Vagina (tissue), 2 donors: Measurements from ENCODE around the gene LCP1. TPM values are rescaled to one million over a fixed set of nuclear protein-coding genes. Genes with fewer than 3 reads are reported as not detected.
A peak's percentile ranks its signal among the peaks of the same experiment; 100 is the strongest.
"Not testable (repeated sequence)": the region's sequence is repeated elsewhere in the genome, so short reads cannot be mapped to it uniquely, and the experiment has no call there.

Experiments used
- DNase-seq, 2 donors: peaks; one replicate each; pipeline ENCODE4 v3.0.0-alpha.2; 2017; ENCODE audit errors: extremely low spot score in 2 of 2
- H3K27ac ChIP-seq: fragments of 200-600 bp; sonication (generic); one replicate; pipeline ENCODE4 v1.5.1; 2019
- H3K27me3 ChIP-seq: fragments of 200-600 bp; sonication (generic); one replicate; pipeline ENCODE4 v1.5.1; 2019
- H3K36me3 ChIP-seq, 2 donors: fragments of 200-600 bp; sonication (generic); one replicate each; pipeline ENCODE4 v1.5.1; 2017 to 2019
- H3K4me1 ChIP-seq: fragments of 200-600 bp; sonication (generic); one replicate; pipeline ENCODE4 v1.5.1; 2019
- H3K4me3 ChIP-seq, 2 donors: fragments of 200-600 bp; sonication (generic); 1 replicate in 1 of 2; 2 replicates in 1 of 2; pipeline ENCODE4 v1.5.1; 2016 to 2019
- H3K9me3 ChIP-seq: fragments of 200-600 bp; sonication (generic); one replicate; pipeline ENCODE4 v1.5.1; 2019
- CTCF ChIP-seq, 3 experiments: fragments of 450-650 bp in 2 of 3; fragments of 200-600 bp in 1 of 3; sonication (generic) in 1 of 3; IDR thresholded peaks; one replicate each; pipeline ENCODE4 v1.5.1; 2017 to 2019; ENCODE audit warnings: antibody characterized with exemption in 3 of 3, mild to moderate bottlenecking in 2 of 3, moderate library complexity in 2 of 3
- POLR2A ChIP-seq, 2 donors: fragments of 450-650 bp; IDR thresholded peaks; one replicate each; pipeline ENCODE4 v1.6.1; 2017; ENCODE audit warnings: antibody characterized with exemption in 2 of 2, mild to moderate bottlenecking in 2 of 2, moderate library complexity in 2 of 2
- POLR2AphosphoS5 ChIP-seq, 2 donors: sonication (generic); formaldehyde crosslinking; IDR thresholded peaks; one replicate each; pipeline ENCODE4 v1.9.0; 2017; ENCODE audit warnings: antibody characterized with exemption in 2 of 2, mild to moderate bottlenecking in 2 of 2, low read depth in 1 of 2; ENCODE audit not compliant: insufficient read depth in 1 of 2
- intact Hi-C: fragments of 100-400 bp; cut with DNase I; formaldehyde crosslinking; loops from one replicate; pipeline ENCODE4 v1.15.1; 2023
- total RNA-seq: library from RNA; depleted of rRNA; stranded (reverse); fragments of >200 nt; gene quantifications from one replicate; pipeline ENCODE4 v1.2.3, GENCODE V29; 2016

The LCP1 gene
- total RNA-seq, 1 donor from 2014 or later: 30.9 TPM

- Histone ChIP-seq H3K9me3 (no peaks in the 10 kb centered on the region), H3K27ac (no peak overlapping the region), H3K36me3 (no peaks in the 10 kb centered on the region), H3K27me3 (no peaks in the 10 kb centered on the region), H3K4me1 (peaks cover 11% of the 10 kb centered on the region), H3K4me3 (no peak overlapping the region)
- intact Hi-C loops: no loop called here
- TF ChIP-seq CTCF (IDR thresholded peaks at IDR 0.05) (no peak), POLR2AphosphoS5 (IDR thresholded peaks at IDR 0.05; ENCODE audit: insufficient read depth in 1 of 2, low read depth in 1 of 2) (no peak), POLR2A (IDR thresholded peaks at IDR 0.05) (no peak)
- DNase-seq: no peak
Observed at GRCh38 chr13:46166224-46166584, 15.8 kb downstream of the LCP1 start.

GRCh38 chr13:46165485-46166223 is 16.3 kb downstream of the LCP1 start:
- Histone ChIP-seq H3K4me1 (peaks cover 11% of the 10 kb centered on the region), H3K27me3 (no peaks in the 10 kb centered on the region), H3K9me3 (no peaks in the 10 kb centered on the region), H3K4me3 (no peak overlapping the region), H3K27ac (no peak overlapping the region), H3K36me3 (no peaks in the 10 kb centered on the region)
- no peak for DNase-seq
- no peak for TF ChIP-seq POLR2AphosphoS5 (IDR thresholded peaks at IDR 0.05; ENCODE audit: insufficient read depth in 1 of 2, low read depth in 1 of 2)
- TF ChIP-seq POLR2A (IDR thresholded peaks at IDR 0.05): no peak
- TF ChIP-seq CTCF (IDR thresholded peaks at IDR 0.05): no peak
- intact Hi-C loops: no loop called here

- H3K27me3 ChIP-seq: no peaks in the 10 kb centered on the region
- H3K9me3 ChIP-seq: no peaks in the 10 kb centered on the region
- no peak for DNase-seq
- H3K36me3 ChIP-seq: no peaks in the 10 kb centered on the region
- no peak for TF ChIP-seq CTCF (IDR thresholded peaks at IDR 0.05)
- no peak for TF ChIP-seq POLR2A (IDR thresholded peaks at IDR 0.05)
- TF ChIP-seq POLR2AphosphoS5 (IDR thresholded peaks at IDR 0.05; ENCODE audit: insufficient read depth in 1 of 2, low read depth in 1 of 2): no peak
- intact Hi-C loops: no loop called here
- H3K4me3 ChIP-seq: no peak overlapping the region
- H3K4me1 ChIP-seq: peaks cover 11% of the 10 kb centered on the region
- H3K27ac ChIP-seq: no peak overlapping the region
Observed at GRCh38 chr13:46164661-46165060, 17.3 kb downstream of the LCP1 start.

- H3K4me3 ChIP-seq, H3K27me3 ChIP-seq, intact Hi-C loops, DNase-seq, H3K4me1 ChIP-seq, H3K36me3 ChIP-seq, H3K27ac ChIP-seq, H3K9me3 ChIP-seq: not testable (repeated sequence)
Observed at GRCh38 chr13:46162741-46163140, 19.2 kb downstream of the LCP1 start.

GRCh38 chr13:46160471-46161066 is 21.4 kb downstream of the LCP1 start:
- intact Hi-C loops: no loop called here
- no peak for DNase-seq
- Histone ChIP-seq H3K4me3 (no peak overlapping the region), H3K9me3 (no peaks in the 10 kb centered on the region), H3K36me3 (no peaks in the 10 kb centered on the region), H3K27ac (no peak overlapping the region), H3K4me1 (no peaks in the 10 kb centered on the region), H3K27me3 (no peaks in the 10 kb centered on the region)
- TF ChIP-seq CTCF (IDR thresholded peaks at IDR 0.05) (peak in 2 of 3 experiments; percentile 55 to 64), POLR2AphosphoS5 (IDR thresholded peaks at IDR 0.05; ENCODE audit: insufficient read depth in 1 of 2, low read depth in 1 of 2) (no peak)
